HG02610 (cell line): Measurements from ENCODE around the gene AMPD2.
"Not testable (repeated sequence)": the region's sequence is repeated elsewhere in the genome, so short reads cannot be mapped to it uniquely, and the experiment has no call there.

ENCODE experiments used
- ATAC-seq: cut with Tn5 transposase; IDR thresholded peaks from one replicate; pipeline ENCODE4 v1.9.1; 2021; ENCODE audit warnings: mild to moderate bottlenecking, moderate library complexity; ENCODE audit not compliant: unreplicated experiment

AMPD2 gene

GRCh38 chr1:109676683-109677381 lies 57.2 kb downstream of the AMPD2 start:
- ATAC-seq, result not testable (repeated sequence)

DNA sequence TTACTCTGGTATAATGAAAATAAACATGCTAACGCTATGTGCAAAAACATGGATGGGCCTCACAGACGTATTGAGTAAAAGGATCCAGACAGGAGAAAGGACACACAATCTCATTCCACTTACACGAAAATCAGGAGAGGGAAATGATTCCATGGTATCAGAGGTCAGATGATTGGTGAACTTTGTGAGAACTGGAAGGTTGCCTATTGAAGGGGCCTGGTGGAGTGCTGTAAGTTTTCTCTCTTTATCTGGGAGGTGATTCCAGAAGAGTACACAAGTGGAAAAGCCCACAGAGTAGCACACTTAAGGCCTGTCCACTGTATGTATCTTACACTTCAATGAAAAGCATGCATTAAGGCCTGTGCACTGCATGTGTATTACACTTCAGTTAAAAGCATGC lies 57.8 kb downstream of the AMPD2 start:
- no peak for ATAC-seq

DNA sequence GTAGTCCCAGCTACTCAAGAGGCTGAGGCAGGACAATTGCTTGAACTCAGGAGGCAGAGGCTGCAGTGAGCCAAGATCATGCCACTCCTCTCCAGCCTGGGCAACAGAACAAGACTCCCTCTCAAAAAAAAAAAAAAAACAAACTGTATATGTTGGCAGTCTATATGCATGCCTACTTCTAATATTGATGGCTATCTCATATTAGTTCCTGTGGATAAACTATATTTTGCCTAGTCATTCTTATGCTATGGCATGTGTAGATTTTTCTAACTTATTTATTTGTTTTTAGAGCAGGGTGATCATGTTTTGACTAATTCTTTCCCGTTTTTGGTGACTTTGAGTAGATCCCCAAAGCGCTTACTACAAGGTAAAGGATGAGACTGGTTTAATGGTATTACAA lies 59.0 kb downstream of the AMPD2 start:
- ATAC-seq, result not testable (repeated sequence)
